GM19324 (cell line): ENCODE data around the gene PHF10.
"Not testable (repeated sequence)": the region's sequence is repeated elsewhere in the genome, so short reads cannot be mapped to it uniquely, and the experiment has no call there.

Experiments
- ATAC-seq: cut with Tn5 transposase; IDR thresholded peaks from one replicate; pipeline ENCODE4 v1.9.1; 2021; ENCODE audit warnings: mild to moderate bottlenecking, moderate library complexity; ENCODE audit not compliant: unreplicated experiment, low FRiP score

PHF10 gene

DNA sequence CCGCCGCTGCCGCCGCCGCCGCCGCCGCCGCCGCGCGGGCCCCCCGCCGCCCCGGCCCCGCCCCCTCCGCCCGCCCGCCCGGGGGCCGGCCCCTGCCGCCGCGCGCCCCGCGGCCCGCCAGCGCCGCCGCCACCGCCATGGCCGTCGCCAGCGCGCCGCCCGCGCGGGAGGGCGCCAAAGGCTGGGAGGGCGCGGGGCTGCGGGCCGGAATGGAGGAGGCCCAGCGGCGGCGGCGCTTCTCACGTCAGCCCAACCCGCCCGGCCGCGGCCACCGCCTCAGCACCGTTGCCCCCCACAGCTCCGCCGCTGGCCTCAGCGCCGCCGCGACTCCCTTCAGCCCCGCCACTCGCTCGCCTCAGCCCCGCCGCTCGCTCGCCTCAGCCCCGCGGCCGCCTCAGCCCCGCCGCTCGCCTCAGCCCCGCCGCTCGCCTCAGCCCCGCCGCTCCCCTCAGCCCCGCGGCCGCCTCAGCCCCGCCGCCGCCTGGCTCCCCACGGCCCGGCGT is 258 bp downstream of the PHF10 start:
- peak; percentile 56 for ATAC-seq

DNA sequence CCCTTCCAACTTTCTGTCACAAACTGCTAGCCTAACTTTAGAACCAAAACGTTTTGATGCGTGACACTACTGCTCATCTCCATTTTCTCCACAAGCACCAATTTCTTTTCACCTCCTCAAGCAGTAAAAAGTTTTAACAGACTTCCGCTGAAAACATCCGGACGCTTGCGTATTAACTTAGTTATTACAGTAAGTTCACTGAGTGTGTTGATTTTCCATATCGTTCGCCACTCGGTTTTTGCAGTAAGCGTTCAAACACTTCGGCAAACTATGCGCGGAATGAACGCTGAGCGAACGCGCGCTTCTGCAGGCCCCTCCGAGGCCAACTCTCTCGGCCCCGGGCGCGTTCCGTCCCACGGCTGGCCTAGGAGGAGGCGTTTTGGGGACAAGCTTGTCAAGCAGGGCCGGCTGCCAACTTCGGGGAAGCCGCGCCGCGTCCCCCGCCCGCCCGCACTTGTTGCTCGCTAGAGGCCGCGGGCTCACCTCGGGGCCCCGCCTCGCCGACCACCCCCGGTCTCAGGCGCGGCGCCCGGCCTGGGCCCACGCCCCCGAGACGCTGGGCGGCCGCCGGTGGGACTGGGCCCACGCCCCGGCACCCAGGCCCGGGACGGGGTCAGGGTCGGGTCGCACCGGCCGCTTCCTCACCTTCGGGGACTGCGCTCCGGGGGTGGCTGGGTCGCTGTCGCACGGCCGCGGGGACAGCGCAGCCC is 945 bp downstream of the PHF10 start:
- peak; percentile 42 for ATAC-seq

DNA sequence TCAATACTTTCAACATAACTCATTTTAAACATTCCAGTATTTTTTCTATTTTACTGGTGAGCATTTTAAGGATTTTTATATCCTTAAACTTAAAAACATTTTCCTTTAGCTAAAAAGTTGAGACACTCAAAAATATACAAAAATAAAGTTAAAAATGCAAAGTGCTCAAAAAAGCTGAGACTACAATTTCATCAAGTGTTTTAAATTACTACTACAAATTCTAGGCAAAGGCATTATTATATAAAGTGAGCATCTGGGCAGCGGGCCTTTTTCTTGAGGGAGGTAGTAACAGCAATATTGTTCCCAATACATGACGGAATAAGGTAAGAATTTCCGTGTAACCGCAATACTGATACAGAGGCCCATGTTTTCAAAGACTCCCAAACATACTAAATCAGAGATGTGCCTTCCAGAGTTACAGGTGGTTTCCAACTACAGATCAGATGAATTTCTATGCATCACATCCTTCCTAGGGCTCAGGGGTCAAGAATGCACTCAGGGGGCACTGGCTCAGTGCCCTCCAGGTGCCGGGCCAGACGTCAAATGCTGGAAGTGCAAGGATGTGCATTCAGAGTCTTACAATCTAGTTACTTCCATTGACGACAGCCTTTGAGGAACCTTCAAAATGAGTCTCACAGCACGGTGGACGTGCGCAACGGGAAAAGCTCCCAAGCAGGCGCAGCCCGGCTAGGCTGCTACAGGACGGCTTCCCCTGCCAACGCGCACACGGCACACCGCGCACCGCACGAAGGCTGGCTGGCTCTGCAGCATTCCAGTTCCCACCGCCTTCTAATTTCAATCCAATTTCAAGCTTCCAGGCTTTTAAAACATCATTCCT is 1.7 kb downstream of the PHF10 start:
- no peak for ATAC-seq

DNA sequence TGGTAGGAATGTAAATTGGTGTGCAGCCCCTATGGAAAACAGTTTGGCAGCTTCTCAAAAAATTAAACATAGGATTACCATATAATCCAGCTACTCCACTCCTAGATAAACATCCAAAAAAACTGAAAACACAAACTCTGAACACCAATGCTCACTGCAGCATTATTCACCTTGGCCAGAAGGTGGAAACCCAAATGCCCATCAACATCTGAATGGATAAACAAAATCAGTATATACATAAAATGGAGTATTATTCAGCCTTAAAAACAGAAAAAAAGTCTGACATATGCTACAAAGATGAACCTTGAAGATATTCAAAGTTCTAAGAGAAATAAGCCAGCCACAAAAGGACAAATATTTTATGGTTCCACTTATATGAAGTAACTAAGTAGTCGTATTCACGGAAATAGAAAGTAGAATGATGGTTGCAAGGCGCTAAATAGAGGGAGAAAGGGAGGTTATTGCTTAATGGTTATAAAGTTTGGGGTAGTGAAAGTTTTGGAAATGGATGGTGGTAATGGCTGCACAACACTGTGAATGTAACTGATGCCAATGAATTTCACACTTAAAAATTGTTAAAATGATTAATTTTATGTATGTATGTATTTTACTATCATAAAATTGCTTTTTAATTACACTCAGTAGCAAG is 4.0 kb downstream of the PHF10 start:
- no peak for ATAC-seq

DNA sequence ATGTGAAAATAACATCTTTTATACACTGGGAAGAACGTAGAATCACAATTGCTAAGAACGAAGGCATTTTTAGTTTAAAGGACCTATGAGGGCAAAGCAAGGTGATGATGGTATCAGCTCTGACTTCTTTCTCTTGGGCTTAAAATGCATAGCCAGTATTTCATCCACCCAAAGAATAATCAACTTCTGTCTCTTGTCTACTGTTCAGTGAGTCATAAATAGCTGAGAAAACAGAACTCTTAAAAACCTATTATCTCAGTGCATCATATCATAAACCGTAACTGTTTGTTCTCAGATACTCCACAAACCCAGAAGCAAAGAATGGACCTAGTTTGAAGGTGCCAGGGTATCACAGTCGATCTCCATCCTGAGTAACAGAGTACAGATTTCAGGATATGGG is 5.2 kb downstream of the PHF10 start:
- ATAC-seq, result no peak

DNA sequence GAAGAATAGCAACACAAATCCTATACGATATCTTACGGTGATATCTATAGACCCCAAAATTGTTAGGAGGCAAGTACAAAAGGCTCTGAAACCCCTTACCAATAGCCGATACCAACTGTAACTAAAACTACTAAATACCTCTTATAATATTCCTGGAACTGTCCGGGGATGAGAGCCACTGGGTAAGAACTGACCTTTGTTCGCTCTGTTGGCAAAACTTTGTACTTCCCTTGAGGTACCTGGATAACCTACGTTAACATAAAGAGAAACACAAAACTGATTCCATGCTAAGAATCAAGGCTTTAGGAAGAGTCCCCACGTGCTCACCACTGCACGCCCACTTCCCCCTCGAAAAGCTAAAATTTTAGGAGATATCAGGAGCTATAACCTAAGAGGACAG is 9.7 kb downstream of the PHF10 start:
- ATAC-seq, result no peak

DNA sequence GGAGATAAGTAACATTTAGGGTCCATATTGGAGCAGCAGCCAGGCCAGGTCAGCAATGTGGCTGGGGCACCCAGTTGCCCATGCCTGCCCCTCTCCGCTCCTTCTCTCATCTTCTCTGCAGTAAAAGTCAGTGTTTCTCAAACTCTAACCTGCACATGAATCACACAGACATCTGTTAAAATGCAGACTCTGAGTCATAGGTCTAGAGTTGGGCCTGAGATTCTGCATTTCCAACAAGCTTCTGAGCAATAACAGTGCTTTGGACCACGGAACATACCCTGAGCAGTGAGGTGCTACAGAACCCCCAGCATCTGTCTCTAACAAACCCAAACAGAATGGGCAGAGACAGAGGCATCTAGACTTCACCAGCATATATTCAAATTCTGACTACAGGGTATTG is 10.1 kb downstream of the PHF10 start:
- ATAC-seq, result no peak

DNA sequence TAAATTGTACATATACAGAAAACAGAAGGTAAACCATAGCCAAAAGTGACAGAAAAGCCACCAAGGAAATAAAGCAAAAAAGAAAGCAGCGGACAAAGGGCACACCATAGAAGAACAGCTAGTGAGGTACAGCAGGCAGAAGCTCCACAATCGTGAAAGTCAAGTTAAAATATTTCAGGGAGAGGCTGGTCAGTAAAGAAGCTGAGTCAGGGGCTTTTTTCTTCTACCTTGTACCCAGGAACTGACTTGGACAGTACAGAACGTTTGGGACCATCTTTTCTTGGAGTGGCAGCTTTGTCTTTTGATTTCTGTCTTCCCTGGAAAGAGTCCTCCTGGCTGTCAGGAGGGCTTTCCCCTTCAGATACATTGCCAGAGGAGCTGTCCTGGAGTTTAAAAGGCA is 14.3 kb downstream of the PHF10 start:
- ATAC-seq, result no peak

DNA sequence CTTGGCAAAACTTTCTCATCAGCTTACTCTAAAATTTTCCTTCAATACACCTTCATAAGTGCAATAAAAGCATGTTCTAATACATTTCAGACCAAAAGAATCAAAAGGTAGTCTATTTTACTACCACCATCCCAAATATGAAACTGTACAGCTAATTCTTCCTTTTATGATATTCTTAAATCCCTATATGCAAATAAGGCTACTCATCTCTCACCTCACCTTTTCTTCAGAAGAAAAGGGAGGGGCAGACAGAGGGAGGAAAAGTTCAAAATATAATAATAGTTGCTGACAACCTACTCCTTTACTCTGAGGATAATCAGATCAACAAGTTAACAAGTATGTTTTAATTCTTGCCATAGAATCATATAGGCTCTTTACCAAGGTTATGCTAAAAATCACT is 15.0 kb downstream of the PHF10 start:
- ATAC-seq, result no peak

DNA sequence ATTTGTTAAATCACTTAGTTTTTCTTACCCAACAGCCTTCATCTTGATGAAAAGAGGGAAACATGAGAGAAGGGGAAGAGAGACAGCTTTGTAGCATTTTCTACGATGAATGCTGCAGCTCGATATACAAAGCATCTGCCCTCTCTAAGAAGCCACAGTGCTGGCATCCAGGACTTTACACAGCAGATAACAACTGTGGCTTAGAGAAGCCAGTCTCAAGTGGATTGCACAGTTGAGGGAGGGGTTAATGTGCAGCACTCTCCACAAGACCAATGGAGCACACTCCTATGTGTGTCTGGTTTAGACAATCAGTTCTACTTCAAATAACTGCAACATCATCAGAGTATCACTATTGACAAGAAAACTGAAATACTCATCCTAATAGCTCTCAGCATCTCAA is 16.5 kb downstream of the PHF10 start:
- no peak for ATAC-seq

DNA sequence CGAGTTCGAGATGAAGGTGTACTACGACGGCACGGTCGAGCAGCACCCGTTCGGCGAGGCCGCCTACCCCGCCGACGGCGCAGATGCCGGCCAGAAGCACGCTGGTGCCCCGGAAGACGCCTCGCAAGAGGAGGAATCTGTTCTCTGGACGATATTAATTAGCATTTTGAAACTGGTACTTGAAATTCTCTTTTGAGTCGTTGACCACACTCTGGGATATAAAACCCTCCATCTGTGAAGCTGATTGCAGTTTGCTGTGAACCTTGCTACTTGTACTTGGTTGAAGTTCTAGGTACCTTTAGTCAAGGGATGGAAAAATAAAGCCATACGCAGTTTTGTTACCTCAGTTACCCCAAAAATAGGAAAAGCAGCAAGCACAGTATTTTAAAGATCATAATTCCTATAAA is 21.5 kb downstream of the PHF10 start:
- no peak for ATAC-seq

DNA sequence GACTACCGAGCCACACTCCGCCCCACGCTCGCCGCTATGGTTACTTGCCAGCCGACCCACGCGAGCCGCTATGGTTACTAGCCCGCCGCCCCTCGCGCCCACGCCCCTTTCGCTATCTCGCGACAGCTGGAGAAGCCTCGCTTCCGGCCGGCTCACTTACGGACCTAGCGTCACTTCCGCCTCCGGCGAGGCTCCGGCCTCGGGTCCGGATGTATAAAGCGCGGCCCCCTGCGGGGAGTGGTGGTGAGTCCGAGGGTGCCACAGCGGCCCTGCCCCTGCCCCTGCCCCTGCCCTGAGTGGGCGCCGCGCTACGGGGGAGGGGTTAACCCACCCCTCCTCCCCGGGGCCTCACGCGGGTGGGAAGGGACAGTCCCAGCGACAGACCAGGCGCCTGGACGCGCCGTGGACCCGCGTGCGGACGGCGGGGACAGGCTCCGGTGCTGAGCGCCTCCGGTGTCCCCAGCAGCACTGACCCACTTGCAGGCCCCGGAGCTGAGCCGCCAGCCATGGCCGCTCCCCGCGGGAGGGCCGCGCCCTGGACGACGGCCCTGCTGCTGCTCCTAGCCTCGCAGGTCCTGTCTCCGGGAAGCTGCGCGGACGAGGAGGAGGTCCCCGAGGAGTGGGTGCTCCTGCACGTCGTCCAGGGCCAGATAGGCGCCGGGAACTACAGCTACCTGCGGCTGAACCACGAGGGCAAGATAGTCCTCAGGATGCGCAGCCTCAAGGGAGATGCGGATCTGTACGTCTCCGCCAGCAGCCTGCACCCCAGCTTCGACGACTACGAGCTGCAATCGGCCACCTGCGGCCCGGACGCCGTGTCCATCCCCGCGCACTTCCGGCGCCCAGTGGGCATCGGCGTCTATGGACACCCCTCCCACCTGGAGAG is 22.1 kb downstream of the PHF10 start, which contains the start of the genes C6orf120 and WDR27:
TSS of gene C6orf120 (plus strand) at position 173 of the 886 bp plus-strand sequence. CDS start at position 507, 334 bp downstream.
TSS of gene WDR27 (minus strand) at position 76 of the 886 bp plus-strand sequence. CDS start 13,024 bp downstream, outside the sequence.
- ATAC-seq, result peak; percentile 97

DNA sequence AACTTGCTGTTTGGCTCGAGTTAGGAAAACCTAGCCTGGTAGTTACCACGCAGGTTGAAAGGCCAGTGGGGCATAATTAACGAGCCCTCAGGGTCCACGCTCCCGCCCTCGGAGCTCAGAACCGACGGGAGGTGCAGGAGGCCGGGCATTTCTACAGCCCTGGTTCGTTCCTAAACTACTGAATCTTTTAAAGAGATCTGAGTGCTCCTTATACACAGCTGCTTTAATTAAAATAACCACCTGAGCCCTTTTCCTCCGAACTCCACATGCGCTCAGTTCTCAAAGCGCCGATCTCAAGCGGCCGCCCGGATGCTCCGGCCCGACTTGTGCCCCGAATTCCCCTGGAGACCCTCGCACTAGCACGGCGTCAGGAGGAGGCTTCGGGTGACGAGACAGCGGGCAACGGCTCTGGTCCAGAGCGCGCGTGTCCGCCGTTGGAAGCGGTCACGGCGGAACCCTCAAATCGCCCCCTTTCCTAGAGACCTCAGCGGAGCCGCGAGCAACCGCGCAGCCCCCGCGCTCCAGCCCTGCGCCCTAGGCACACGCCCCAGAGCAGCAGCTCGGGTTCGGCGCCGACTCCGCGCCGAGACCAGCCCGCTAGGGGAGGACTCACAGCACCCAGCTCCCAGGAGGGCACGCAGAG is 22.9 kb downstream of the PHF10 start:
- no peak for ATAC-seq

DNA sequence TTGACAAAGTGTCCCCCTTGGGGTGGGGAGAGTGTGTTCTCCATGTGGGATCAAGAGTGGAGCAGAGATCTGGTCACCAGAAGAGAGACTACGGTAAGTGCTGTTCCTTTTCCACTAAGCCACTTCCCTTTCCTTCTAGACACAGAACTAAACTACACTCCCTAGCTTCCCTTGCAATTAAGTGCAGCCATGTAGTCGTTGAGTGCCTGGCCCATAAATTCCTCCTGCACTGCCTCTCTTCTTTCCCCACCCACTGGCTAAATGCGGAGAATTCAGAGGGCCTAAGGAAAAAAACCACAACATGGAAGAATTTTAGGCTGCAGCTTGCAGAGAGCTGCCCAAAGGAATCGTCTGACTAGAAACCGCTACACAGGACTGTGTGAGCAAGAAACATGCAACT is 24.0 kb downstream of the PHF10 start:
- no peak for ATAC-seq

DNA sequence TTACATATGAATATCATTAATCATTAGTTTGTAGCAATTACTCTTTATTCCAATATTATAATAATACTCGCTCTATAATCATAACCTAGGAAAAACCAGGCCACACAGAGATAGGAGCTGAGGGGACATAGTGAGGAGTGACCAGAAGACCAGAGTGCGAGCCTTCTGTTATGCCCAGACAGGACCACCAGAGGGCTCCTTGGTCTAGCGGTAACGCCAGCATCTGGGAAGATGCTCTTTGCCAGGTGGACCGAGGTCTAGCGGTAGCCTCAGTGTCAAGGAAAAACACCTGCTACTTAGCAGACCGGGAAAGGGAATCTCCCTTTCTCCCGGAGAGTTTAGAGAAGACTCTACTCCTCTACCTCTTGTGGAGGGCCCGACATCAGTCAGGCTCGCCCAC is 27.2 kb downstream of the PHF10 start:
- not testable (repeated sequence) for ATAC-seq

DNA sequence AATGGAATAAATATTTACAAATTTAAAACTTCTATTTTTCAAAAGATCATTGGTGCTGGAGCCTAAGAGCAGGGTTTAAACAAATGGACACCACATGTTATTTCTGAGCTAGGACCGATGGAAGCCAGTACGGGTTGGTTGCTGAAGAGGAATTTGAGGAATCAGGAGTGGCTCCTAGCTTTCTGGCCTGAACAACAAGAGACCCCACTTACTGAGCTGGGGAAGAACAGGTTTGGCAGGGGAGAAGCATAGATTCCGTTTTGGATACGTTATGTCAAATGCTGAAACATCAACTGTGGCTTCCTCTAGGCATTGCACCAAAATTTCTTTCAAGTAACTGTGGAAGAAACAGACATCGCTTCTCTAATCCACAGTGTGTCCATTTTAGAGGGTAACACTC is 29.2 kb downstream of the PHF10 start:
- no peak for ATAC-seq

DNA sequence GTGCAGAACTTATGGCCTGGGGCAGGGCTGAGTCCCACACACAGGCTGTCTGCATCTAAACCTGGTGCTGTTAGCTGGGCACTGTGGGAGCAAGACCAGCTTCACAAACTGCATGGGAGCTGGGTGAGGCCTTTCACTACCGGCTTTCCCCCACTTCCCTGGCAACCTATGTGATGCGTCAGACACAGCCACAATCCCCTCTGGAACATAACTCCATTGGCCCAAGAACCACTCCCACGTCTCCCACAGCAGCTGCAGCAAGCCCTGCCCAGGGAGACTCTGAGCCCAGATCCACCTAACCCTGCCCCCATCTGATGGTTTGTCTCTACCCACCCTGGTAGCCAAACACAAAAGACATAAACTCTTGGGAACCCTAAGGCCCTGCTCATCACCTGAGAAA is 31.8 kb downstream of the PHF10 start:
- ATAC-seq, result no peak

DNA sequence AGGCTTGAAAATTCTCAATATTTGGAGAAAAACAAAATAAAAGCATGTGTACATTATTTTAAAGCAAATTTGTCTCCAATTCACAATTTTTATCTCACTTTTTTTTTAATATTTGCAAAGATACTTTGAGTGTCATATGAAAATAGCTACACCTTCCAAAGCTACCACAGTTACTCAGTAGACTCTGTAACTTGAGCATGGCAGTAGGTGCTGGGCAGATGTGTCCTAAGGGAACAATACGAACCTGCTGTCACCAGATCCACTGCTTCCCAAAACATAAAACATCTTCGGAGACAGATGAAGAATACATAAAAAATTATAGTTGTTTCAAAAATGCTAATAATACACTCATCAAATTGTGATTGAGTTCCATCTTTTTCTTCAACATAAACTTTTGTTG is 33.0 kb downstream of the PHF10 start:
- no peak for ATAC-seq

DNA sequence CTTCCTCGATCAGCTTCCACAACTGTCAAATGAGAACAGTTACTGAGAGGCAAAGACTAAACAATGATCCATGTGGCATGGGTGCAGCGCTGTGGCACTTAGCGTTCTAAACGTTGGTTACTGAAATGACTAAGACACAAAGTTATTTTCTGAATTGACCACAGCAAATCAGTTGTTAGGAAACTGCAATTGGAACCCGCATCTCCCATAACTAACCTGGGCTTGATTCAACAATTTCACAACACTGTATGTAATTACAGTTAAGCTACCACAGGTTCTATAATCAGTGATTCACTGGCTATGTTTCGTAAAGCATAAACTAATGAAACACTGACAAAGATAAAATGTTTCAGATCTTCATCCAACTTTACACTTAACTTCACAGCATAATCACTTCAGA is 35.0 kb downstream of the PHF10 start:
- ATAC-seq, result no peak

DNA sequence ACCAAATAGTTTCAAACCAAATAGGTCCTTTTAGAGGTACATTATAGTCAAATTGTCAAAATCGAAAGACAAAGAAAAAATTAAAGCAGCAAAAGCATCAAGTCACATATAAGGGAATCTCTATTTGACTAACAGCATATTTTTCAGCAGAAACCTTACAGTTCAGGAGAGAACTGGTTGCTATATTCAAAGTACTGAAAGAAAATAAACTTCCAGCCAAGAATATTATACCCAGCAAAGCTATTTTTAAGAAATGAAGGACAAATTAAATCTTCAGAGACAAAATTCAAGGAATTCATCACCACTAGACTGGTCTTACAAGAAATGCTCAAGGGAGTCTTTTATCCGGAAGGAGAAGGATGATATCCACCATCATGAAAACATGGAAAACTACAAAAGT is 38.4 kb downstream of the PHF10 start:
- no peak for ATAC-seq
